HEK293 (cell line): ENCODE results near the gene SHROOM3.

Experiments
- GLIS1 ChIP-seq: fragments of 450-650 bp; formaldehyde crosslinking; IDR thresholded peaks from 2 replicates; pipeline ENCODE4 v1.5.1; 2016; ENCODE audit warnings: missing biosample characterization, missing genetic modification characterization
- HIC1 ChIP-seq: fragments of 450-650 bp; formaldehyde crosslinking; IDR thresholded peaks from 2 replicates; pipeline ENCODE4 v1.5.1; 2016; ENCODE audit warnings: missing biosample characterization, missing genetic modification characterization
- IKZF3 ChIP-seq: fragments of 450-650 bp; IDR thresholded peaks from 2 replicates; pipeline ENCODE4 v1.5.0; 2018; ENCODE audit warnings: missing biosample characterization, mild to moderate bottlenecking, missing genetic modification characterization, moderate library complexity
- KLF16 ChIP-seq: fragments of 450-650 bp; formaldehyde crosslinking; IDR thresholded peaks from 2 replicates; pipeline ENCODE4 v1.5.1; 2017; ENCODE audit warnings: missing biosample characterization, missing genetic modification characterization
- KLF17 ChIP-seq: fragments of 450-650 bp; formaldehyde crosslinking; IDR thresholded peaks from 2 replicates; pipeline ENCODE4 v1.5.1; 2016; ENCODE audit warnings: missing biosample characterization, missing genetic modification characterization
- KLF8 ChIP-seq: fragments of 450-650 bp; formaldehyde crosslinking; IDR thresholded peaks from 2 replicates; pipeline ENCODE4 v1.5.1; 2016; ENCODE audit warnings: missing biosample characterization, missing genetic modification characterization
- OSR2 ChIP-seq: fragments of 450-650 bp; formaldehyde crosslinking; IDR thresholded peaks from 2 replicates; pipeline ENCODE4 v1.5.1; 2016; ENCODE audit warnings: missing biosample characterization, missing genetic modification characterization
- SP7 ChIP-seq: fragments of 450-650 bp; formaldehyde crosslinking; IDR thresholded peaks from 2 replicates; pipeline ENCODE4 v1.5.1; 2016; ENCODE audit warnings: missing biosample characterization, missing genetic modification characterization
- ZBTB21 ChIP-seq: fragments of 450-650 bp; formaldehyde crosslinking; IDR thresholded peaks from 2 replicates; pipeline ENCODE4 v1.5.1; 2017; ENCODE audit warnings: missing biosample characterization, missing genetic modification characterization
- ZBTB48 ChIP-seq: fragments of 450-650 bp; formaldehyde crosslinking; IDR thresholded peaks from 2 replicates; pipeline ENCODE4 v1.5.1; 2016; ENCODE audit warnings: missing biosample characterization, missing genetic modification characterization
- ZBTB7A ChIP-seq: fragments of 450-650 bp; formaldehyde crosslinking; IDR thresholded peaks from 2 replicates; pipeline ENCODE4 v1.5.1; 2016; ENCODE audit warnings: low read depth, missing biosample characterization, missing genetic modification characterization
- ZEB2 ChIP-seq: fragments of 450-650 bp; formaldehyde crosslinking; IDR thresholded peaks from 2 replicates; pipeline ENCODE4 v1.5.1; 2016; ENCODE audit warnings: missing biosample characterization, missing genetic modification characterization
- ZNF10 ChIP-seq: fragments of 450-650 bp; formaldehyde crosslinking; IDR thresholded peaks from 2 replicates; pipeline ENCODE4 v1.5.1; 2017; ENCODE audit warnings: missing biosample characterization, missing genetic modification characterization
- ZNF24 ChIP-seq: fragments of 450-650 bp; formaldehyde crosslinking; IDR thresholded peaks from 2 replicates; pipeline ENCODE4 v1.5.1; 2016; ENCODE audit warnings: missing biosample characterization, missing genetic modification characterization
- ZNF335 ChIP-seq: fragments of 450-650 bp; formaldehyde crosslinking; conservative IDR thresholded peaks from 2 replicates; pipeline ENCODE4 v1.5.1; 2016; ENCODE audit warnings: missing biosample characterization, missing genetic modification characterization
- ZNF366 ChIP-seq: fragments of 450-650 bp; formaldehyde crosslinking; conservative IDR thresholded peaks from 2 replicates; pipeline ENCODE4 v1.5.1; 2016; ENCODE audit warnings: missing biosample characterization, missing genetic modification characterization
- ZNF600 ChIP-seq: fragments of 450-650 bp; formaldehyde crosslinking; IDR thresholded peaks from 2 replicates; pipeline ENCODE4 v1.5.1; 2016; ENCODE audit warnings: missing biosample characterization, missing genetic modification characterization
- ZNF623 ChIP-seq: fragments of 450-650 bp; formaldehyde crosslinking; IDR thresholded peaks from 2 replicates; pipeline ENCODE4 v1.5.1; 2016; ENCODE audit warnings: missing biosample characterization, missing genetic modification characterization
- ZNF624 ChIP-seq: fragments of 450-650 bp; formaldehyde crosslinking; IDR thresholded peaks from 2 replicates; pipeline ENCODE4 v1.5.1; 2017; ENCODE audit warnings: missing biosample characterization, missing genetic modification characterization
- ZNF629 ChIP-seq: fragments of 450-650 bp; formaldehyde crosslinking; IDR thresholded peaks from 2 replicates; pipeline ENCODE4 v1.5.1; 2017; ENCODE audit warnings: missing biosample characterization, missing genetic modification characterization
- ZNF664 ChIP-seq: fragments of 450-650 bp; formaldehyde crosslinking; IDR thresholded peaks from 2 replicates; pipeline ENCODE4 v1.5.1; 2016; ENCODE audit warnings: missing biosample characterization, missing genetic modification characterization
- ZNF843 ChIP-seq: fragments of 450-650 bp; formaldehyde crosslinking; IDR thresholded peaks from 2 replicates; pipeline ENCODE4 v1.5.1; 2016; ENCODE audit warnings: missing biosample characterization, missing genetic modification characterization
- ZSCAN16 ChIP-seq: fragments of 450-650 bp; formaldehyde crosslinking; IDR thresholded peaks from 2 replicates; pipeline ENCODE4 v1.5.1; 2016; ENCODE audit warnings: missing biosample characterization, missing genetic modification characterization
- ZSCAN30 ChIP-seq: fragments of 450-650 bp; IDR thresholded peaks from 2 replicates; pipeline ENCODE4 v1.5.1; 2018; ENCODE audit warnings: missing biosample characterization, mild to moderate bottlenecking, missing genetic modification characterization, moderate library complexity
- TF ChIP-seq, protein P1 (sequence below): sonication (generic); formaldehyde crosslinking; IDR thresholded peaks from 2 replicates; pipeline ENCODE4 v1.8.1; 2022; ENCODE audit warnings: mild to moderate bottlenecking, moderate library complexity, missing genetic modification reagents
- TF ChIP-seq, protein P2 (sequence below): fragments of 450-650 bp; formaldehyde crosslinking; IDR thresholded peaks from 2 replicates; pipeline ENCODE4 v1.5.1; 2016; ENCODE audit warnings: missing biosample characterization, missing genetic modification characterization
- TF ChIP-seq, protein P3 (sequence below): fragments of 450-650 bp; formaldehyde crosslinking; IDR thresholded peaks from 2 replicates; pipeline ENCODE4 v1.5.1; 2017; ENCODE audit warnings: missing biosample characterization, missing genetic modification characterization
- TF ChIP-seq, protein P4 (sequence below): fragments of 450-650 bp; formaldehyde crosslinking; IDR thresholded peaks from 2 replicates; pipeline ENCODE4 v1.5.1; 2016; ENCODE audit warnings: missing biosample characterization, missing genetic modification characterization

SHROOM3 gene

DNA sequence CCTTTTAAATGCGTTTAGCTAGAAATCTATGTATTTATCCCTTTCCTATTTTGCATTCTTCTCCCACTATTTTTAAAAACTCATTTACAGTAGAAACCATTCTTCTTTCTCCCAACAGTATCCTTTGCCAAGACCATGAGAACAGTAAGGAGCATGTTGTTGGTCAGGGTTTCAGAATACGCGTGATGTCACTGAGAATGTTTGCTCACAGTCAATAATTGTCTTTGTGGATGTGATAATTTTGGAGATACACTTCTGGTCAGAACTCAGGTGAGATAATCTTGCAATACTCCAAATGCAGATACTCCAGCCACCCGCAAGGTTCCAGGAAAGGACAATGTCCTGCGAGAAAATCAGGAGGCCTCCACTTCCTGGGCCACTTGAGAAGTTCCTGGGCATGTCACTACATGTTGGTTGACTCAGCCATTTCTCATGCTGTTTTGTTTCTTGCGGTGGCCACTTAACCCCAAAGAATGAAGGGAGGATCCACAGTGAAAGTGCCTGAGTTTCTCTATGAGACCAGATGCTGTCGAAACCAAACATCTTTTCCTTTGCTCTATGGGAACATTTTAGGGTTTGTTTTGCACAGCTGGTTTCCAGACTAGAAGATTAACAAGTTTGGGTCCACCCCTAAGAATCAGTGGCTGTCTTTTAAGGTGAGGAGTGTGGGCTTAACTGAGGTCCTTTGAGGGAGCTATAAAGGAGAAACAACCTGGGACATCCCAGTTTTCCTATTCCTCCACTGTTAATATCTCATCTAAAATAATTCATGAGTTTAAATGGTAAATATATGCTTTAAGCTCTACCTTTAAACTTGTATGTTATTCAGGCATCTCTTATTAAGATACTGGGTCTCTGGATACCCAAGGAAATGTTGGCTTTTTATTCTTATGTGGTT, 346.9 kb downstream of the SHROOM3 start (continued):
- TF ChIP-seq, protein P1, sequence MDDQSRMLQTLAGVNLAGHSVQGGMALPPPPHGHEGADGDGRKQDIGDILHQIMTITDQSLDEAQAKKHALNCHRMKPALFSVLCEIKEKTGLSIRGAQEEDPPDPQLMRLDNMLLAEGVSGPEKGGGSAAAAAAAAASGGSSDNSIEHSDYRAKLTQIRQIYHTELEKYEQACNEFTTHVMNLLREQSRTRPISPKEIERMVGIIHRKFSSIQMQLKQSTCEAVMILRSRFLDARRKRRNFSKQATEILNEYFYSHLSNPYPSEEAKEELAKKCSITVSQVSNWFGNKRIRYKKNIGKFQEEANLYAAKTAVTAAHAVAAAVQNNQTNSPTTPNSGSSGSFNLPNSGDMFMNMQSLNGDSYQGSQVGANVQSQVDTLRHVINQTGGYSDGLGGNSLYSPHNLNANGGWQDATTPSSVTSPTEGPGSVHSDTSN, result no peak
- TF ChIP-seq ZSCAN16 (tag by site-specific recombination) (no peak), ZNF629 (tag by site-specific recombination) (peak; percentile 86), ZNF664 (tag by site-specific recombination) (peak; percentile 54; the same call in 1 of the 2 replicates), KLF16 (tag by site-specific recombination) (no peak), KLF17 (0 out of 2 replicates have a peak, but pooled peaks have one; percentile 30), ZBTB48 (tag by site-specific recombination) (peak; percentile 55; the same call in 1 of the 2 replicates), KLF8 (tag by site-specific recombination) (peak; percentile 49; the same call in 1 of the 2 replicates), ZNF623 (tag by site-specific recombination) (no peak), ZNF366 (tag by site-specific recombination) (peak; percentile 96), ZNF624 (tag by site-specific recombination) (no peak), OSR2 (peak; percentile 72), ZBTB21 (tag by site-specific recombination) (peak; percentile 55; the same call in 1 of the 2 replicates), ZNF600 (tag by site-specific recombination) (peak; percentile 39; the same call in 1 of the 2 replicates), ZNF843 (tag by site-specific recombination) (0 out of 2 replicates have a peak, but pooled peaks have one; percentile 35), ZNF24 (peak; percentile 59; the same call in 1 of the 2 replicates), IKZF3 (tag by site-specific recombination) (peak; percentile 81), ZBTB7A (no peak), ZEB2 (tag by site-specific recombination) (peak; percentile 76), HIC1 (tag by site-specific recombination) (0 out of 2 replicates have a peak, but pooled peaks have one; percentile 51), GLIS1 (peak; percentile 20; the same call in 1 of the 2 replicates), ZNF335 (tag by site-specific recombination) (peak; percentile 63; the same call in 1 of the 2 replicates), ZSCAN30 (tag by site-specific recombination) (0 out of 2 replicates have a peak, but pooled peaks have one; percentile 38), SP7 (peak; percentile 56; the same call in 1 of the 2 replicates), ZNF10 (tag by site-specific recombination) (no peak)
- TF ChIP-seq, protein P2, sequence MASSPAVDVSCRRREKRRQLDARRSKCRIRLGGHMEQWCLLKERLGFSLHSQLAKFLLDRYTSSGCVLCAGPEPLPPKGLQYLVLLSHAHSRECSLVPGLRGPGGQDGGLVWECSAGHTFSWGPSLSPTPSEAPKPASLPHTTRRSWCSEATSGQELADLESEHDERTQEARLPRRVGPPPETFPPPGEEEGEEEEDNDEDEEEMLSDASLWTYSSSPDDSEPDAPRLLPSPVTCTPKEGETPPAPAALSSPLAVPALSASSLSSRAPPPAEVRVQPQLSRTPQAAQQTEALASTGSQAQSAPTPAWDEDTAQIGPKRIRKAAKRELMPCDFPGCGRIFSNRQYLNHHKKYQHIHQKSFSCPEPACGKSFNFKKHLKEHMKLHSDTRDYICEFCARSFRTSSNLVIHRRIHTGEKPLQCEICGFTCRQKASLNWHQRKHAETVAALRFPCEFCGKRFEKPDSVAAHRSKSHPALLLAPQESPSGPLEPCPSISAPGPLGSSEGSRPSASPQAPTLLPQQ, result peak; percentile 58; the same call in 1 of the 2 replicates
- TF ChIP-seq, protein P3, sequence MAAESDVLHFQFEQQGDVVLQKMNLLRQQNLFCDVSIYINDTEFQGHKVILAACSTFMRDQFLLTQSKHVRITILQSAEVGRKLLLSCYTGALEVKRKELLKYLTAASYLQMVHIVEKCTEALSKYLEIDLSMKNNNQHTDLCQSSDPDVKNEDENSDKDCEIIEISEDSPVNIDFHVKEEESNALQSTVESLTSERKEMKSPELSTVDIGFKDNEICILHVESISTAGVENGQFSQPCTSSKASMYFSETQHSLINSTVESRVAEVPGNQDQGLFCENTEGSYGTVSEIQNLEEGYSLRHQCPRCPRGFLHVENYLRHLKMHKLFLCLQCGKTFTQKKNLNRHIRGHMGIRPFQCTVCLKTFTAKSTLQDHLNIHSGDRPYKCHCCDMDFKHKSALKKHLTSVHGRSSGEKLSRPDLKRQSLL, result 0 out of 2 replicates have a peak, but pooled peaks have one; percentile 16
- TF ChIP-seq, protein P4, sequence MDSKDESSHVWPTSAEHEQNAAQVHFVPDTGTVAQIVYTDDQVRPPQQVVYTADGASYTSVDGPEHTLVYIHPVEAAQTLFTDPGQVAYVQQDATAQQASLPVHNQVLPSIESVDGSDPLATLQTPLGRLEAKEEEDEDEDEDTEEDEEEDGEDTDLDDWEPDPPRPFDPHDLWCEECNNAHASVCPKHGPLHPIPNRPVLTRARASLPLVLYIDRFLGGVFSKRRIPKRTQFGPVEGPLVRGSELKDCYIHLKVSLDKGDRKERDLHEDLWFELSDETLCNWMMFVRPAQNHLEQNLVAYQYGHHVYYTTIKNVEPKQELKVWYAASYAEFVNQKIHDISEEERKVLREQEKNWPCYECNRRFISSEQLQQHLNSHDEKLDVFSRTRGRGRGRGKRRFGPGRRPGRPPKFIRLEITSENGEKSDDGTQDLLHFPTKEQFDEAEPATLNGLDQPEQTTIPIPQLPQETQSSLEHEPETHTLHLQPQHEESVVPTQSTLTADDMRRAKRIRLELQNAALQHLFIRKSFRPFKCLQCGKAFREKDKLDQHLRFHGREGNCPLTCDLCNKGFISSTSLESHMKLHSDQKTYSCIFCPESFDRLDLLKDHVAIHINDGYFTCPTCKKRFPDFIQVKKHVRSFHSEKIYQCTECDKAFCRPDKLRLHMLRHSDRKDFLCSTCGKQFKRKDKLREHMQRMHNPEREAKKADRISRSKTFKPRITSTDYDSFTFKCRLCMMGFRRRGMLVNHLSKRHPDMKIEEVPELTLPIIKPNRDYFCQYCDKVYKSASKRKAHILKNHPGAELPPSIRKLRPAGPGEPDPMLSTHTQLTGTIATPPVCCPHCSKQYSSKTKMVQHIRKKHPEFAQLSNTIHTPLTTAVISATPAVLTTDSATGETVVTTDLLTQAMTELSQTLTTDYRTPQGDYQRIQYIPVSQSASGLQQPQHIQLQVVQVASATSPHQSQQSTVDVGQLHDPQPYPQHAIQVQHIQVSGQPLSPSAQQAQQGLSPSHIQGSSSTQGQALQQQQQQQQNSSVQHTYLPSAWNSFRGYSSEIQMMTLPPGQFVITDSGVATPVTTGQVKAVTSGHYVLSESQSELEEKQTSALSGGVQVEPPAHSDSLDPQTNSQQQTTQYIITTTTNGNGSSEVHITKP (tag by site-specific recombination), result peak; percentile 83
